H7 (cell line): ENCODE results near the gene EXOSC7. TPM values are rescaled to one million over a fixed set of nuclear protein-coding genes. Genes with fewer than 3 reads are reported as not detected.
A peak's percentile ranks its signal among the peaks of the same experiment; 100 is the strongest.
"Not testable (repeated sequence)": the region's sequence is repeated elsewhere in the genome, so short reads cannot be mapped to it uniquely, and the experiment has no call there.

ENCODE experiments used
- DNase-seq: peaks from one replicate; pipeline ENCODE4 v3.0.0; 2012
- H3K27me3 ChIP-seq: 2 replicates; pipeline ENCODE4 v1.6.0; 2011; ENCODE audit warnings: mild to moderate bottlenecking, low read length; ENCODE audit not compliant: control insufficient read depth, insufficient read depth
- H3K36me3 ChIP-seq: replicated peaks from 2 replicates; pipeline ENCODE4 v1.5.1; 2011; ENCODE audit warnings: low read length; ENCODE audit not compliant: control insufficient read depth, insufficient read depth
- H3K4me3 ChIP-seq: 2 replicates; pipeline ENCODE4 v1.5.1; 2011; ENCODE audit warnings: low read depth, mild to moderate bottlenecking, control low read depth, low read length, moderate library complexity; ENCODE audit not compliant: insufficient read depth
- total RNA-seq: library from RNA; depleted of rRNA; stranded (reverse); fragments of >200 nt; shearing (Covaris generic); gene quantifications from 2 replicates; pipeline ENCODE4 v1.2.3, GENCODE V29; 2014; rRNA removed

The EXOSC7 gene
- 83.4 and 96.3 TPM in 2 replicates for total RNA-seq

DNA sequence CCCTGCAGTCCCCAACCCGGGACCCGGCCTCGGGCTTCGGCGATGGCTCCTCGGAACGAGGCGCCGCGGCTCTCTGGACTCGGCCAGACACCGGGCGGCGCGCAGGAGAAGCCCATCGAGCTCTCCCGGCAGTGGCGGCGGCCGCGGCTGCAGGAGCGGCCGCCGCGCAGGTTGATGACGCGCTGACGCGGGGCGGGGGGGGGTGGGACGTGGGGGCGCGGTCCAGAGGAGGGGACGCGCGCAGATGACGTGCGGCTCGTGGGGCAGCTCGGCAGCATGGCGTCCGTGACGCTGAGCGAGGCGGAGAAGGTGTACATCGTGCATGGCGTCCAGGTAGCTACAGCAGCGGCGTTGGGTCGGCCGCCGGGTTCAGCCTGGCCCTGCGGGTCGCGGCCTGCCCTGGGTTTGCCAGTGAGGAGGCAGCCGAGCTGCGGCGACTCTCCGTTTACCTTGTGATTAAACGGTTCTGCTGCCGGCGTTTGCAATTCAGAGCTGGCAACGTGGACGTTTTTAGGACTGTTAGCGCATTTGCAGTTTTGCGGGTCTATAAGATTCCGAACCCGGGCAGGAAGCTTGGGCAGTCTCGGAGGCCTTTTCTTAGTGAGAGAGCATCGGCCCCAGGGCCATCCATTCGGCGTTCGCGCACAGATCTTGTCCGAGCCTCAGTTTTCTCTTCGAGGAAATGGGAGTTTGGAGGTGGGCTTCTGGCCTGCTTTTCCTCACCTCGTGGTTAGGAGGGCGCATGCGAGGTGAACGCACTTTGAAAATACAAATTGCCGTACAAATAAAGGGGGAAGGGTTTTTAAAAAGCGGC is at the start of gene EXOSC7, which contains the start of gene ZDHHC3:
Gene EXOSC7 (plus strand): TSS at position 243 of the 814 bp plus-strand sequence. CDS start 34 bp downstream, at position 277.
Gene ZDHHC3 (minus strand): TSS at position 173 of the 814 bp plus-strand sequence. CDS start 16,738 bp downstream, outside the sequence.
- Histone ChIP-seq H3K27me3 (no peaks in the 10 kb centered on the region), H3K4me3 (peak within 1 kb of the TSS; percentile 97), H3K36me3 (no peaks in the 10 kb centered on the region)
- DNase-seq = peak; percentile 97

DNA sequence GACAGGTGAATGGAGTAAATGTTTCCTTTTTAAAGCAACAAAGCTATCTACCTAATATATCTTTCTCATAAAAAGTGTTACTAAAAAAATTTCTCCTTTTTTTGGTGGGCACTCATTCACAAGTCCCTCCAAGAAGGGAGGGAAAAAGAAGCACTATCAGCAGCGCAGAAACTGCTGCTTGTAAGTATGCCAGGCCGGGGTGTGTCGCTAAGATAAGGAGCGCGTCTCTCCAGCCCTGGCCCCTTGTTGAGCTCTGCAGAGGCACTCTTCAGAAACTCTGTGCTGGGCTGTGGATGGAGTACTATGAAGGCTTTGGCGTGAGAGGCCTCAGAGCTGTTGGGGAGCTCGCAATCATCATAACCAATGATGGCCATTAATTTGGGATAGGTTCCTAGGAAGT is 49.1 kb upstream of the EXOSC7 start:
- DNase-seq = no peak
- Histone ChIP-seq H3K27me3 (no peaks in the 10 kb centered on the region), H3K36me3 (peaks cover 25% of the 10 kb centered on the region), H3K4me3 (no peak overlapping the region)

DNA sequence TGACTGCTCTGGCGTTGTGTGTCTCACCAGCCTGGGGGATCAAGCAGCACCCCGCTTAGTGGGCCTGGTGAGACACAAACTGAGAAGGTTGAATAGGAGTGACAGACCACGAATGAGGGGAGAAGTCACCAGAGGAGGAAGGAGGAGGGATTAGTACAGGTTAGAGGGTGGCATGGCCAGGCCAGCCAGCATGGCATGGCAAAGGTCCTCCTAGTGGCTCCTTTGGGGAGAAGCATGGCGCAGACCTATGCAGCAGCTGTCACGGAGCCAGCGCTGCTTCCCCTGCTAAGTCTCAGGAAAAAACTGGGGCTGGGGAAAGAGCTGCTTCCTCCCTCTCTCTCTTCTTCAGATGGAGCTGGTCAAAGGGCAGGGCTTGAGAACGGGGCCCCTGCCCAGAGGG is 48.7 kb upstream of the EXOSC7 start:
- Histone ChIP-seq H3K27me3 (no peaks in the 10 kb centered on the region), H3K36me3 (peaks cover 27% of the 10 kb centered on the region), H3K4me3 (no peak overlapping the region)
- DNase-seq = no peak

DNA sequence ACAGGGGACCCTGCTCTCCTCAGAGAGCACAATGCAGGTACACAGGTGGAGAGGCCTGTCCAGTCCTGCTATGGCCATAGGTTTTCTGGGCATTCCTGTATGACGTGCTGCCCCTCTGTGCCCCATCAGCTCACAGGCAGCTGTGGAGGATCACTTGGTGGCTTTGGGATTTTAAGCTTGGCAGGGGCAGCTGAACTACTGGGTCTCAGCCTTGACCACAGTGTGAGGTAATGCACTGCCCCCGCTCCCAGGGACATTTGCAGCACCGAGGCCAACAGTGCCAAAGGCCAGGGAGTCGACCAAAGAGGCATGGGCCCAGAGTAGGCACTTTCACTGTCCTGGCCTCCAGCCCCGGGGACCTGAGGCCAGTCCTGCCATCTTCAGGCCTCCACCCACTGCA is 46.3 kb upstream of the EXOSC7 start:
- H3K4me3 ChIP-seq = no peak overlapping the region

DNA sequence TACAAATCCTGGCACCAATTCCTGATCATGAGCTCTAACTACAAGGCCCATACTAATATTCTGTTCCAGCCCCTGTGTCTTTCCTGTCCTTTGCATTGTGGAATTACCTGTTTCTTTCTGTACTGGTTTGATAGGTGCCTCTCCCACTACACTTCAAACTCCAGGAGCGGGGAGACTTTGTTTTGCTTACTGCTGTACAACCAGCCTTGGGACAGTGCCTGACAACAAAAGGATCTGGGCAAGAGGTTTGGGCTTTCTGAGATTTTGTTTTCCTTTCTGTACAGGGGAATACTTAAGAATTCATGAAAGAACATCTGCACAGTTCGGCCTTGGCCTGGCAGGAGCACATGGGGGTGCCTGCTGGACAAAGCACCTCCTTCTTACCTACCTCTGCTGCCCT is 45.1 kb upstream of the EXOSC7 start:
- Histone ChIP-seq H3K27me3 (no peaks in the 10 kb centered on the region), H3K4me3 (no peak overlapping the region), H3K36me3 (peaks cover 29% of the 10 kb centered on the region)
- DNase-seq = no peak

More for the DNA sequence above, 46.3 kb upstream of the EXOSC7 start:
- Histone ChIP-seq H3K36me3 (peaks cover 30% of the 10 kb centered on the region), H3K27me3 (no peaks in the 10 kb centered on the region)
- no peak for DNase-seq

DNA sequence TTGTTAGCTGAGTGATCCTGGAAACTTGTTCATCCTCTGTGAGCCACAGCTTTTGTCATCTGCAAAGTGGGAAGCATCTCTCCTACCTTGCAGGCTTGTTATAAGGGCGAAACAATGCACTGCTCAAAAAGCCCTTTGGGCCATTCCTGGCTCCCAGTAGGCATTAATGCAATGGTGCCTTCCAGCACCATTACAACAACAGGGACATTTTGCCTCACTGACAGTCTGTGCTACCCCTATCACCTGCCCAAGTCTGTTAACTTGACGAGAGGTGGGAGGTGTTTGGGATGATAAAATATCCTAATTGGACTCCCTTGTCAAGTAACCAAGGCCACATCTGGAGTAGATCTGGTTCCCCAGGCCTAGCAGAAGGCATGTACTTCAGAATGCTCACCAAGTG is 44.3 kb upstream of the EXOSC7 start:
- DNase-seq = no peak
- no peaks in the 10 kb centered on the region for H3K27me3 ChIP-seq
- peaks cover 27% of the 10 kb centered on the region for H3K36me3 ChIP-seq
- H3K4me3 ChIP-seq = no peak overlapping the region

DNA sequence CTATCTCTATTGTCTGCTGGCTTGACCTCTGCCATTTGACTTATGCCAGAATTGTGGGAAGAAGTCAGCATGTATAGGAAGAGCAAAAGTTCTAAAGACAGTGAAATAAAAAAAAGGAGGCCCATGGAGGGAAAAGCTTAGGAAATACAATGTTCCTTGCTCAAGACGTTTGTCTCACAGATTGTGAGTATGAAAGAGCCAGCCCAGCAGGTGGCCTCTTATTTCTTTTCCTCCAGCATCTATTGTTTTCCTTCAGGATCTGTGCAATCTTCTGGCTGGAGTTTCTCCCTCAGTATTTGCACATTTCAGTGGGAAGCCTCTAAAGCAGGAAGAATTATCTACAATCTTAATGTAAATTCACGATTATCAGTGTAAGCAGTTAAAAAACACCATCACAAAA is 43.8 kb upstream of the EXOSC7 start:
- Histone ChIP-seq H3K27me3 (no peaks in the 10 kb centered on the region), H3K4me3 (no peak overlapping the region), H3K36me3 (peaks cover 25% of the 10 kb centered on the region)
- no peak for DNase-seq

DNA sequence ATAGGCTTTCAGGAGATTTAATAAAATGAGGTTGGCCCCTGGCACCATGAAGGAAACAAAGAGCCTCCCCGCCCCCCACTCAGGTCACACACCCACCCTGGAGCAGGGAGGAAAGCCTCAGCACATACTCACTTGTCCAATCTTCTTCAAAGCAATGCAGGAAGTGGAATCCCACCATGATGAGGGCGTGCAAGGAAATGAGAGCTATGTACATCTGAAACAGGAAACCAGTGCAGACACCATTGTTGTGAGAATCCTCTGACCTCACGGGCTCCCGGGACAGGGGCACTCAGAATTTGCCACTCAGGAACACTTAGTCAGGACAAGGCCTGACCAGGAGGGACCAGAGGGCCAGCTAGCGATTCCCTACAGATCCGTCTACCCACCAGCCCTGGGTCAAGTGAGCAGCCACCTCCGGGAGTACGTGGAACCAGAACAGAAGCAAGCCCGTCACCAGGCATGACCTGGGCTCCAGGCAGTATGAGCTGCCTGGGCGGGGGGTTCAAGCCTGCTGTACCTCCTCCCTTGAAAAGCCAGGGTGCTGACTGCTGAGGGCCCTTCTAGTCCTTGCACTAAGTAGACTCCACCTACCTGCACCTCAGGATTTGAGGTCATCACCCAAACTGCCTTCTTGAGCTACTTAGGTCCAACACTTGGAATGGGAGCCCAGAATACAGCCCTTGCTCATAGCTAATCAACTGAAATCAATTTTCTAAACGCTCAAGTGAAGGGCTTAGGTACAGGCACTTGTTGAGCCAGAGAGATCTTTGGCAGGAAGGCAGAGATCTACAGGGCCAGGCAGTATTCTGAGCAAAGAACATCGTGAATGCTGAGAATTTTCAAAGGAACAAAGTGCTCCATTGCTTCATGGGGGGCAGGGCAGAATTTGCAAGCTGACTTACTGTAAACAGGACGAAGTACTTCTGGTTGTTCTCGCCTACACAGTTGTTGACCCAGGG is 42.8 kb upstream of the EXOSC7 start:
- Histone ChIP-seq H3K36me3 (peaks cover 23% of the 10 kb centered on the region), H3K27me3 (no peaks in the 10 kb centered on the region), H3K4me3 (no peak overlapping the region)
- DNase-seq = no peak

DNA sequence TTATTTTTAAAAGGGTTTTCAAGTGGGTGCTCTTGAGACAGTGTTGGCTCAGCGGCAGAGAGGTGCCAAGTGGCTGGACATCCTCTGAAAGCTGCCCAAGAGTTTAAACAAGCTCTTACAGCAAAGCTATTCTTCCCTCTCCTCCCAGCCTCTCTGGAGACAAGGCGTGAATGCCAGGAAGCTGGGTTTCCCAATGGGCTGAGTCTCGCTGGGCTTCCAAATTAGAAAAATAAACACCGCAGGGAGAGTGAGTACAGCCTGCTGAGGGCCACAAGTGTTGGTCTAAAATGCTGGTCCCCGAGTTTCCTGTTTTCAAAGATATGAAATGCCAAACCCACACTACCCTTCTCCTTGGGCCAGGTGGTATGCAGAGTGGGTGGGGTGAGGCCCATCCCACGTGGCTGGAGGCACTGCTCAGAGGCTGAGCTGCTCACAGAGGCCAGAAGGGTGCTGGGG is 36.4 kb upstream of the EXOSC7 start:
- H3K4me3 ChIP-seq = no peak overlapping the region
- no peaks in the 10 kb centered on the region for H3K27me3 ChIP-seq
- peaks cover 16% of the 10 kb centered on the region for H3K36me3 ChIP-seq
- no peak for DNase-seq

DNA sequence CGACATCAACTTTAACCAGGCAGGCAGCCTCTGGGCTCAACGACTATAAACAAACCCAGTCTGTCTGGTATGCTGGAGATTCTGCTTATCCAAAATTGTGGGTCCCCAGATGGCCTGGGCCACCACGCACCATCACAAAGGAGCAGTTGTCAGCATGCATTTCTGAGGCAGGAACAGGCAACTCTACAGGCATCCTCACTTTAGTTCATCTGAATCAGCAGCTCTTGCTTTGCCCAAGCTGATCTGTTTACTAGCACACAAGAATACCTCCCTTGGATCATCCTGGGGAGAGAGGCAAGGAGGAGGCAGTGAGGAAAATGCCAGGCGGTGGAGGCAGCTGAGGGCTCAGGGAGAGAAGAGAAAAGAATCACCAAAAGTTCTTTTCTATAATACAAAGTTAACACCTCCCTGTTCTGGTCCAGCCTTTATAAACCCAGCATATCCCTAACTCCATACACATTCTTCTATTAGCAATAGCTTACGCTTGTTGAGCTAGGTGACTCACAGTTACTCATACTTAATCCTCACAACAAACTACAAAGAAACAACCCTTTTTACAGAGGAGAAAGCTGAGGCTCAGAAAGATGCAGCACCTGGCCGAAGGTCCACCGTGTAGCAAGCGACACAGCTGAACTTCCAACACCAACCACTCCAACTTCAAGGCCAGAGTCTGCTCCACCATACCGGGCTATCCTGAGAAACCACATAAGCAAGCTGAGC is 33.7 kb upstream of the EXOSC7 start:
- DNase-seq = no peak
- H3K36me3 ChIP-seq = peaks cover 20% of the 10 kb centered on the region
- no peaks in the 10 kb centered on the region for H3K27me3 ChIP-seq
- no peak overlapping the region for H3K4me3 ChIP-seq

DNA sequence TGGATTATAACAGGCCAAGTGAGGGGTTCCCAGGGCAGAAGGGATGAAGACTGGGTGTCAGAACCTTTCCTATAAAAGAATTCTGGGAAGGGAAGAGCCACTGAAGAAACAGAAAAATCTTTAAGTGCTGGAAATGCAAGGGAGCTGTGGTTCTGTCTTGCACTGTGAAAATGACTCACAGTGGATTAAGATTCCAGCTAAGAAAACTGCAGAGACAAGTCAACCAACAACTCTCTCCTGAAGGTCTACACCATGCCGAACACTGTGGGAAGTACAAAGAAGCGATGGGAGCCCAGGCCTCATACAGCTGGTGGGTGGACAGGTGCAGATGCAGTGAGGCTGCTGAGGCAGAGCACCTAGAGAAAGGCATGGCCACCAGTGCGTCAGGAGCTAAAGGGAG is 27.8 kb upstream of the EXOSC7 start:
- no peak for DNase-seq
- no peak overlapping the region for H3K4me3 ChIP-seq
- no peaks in the 10 kb centered on the region for H3K27me3 ChIP-seq
- H3K36me3 ChIP-seq = peaks cover 4% of the 10 kb centered on the region

DNA sequence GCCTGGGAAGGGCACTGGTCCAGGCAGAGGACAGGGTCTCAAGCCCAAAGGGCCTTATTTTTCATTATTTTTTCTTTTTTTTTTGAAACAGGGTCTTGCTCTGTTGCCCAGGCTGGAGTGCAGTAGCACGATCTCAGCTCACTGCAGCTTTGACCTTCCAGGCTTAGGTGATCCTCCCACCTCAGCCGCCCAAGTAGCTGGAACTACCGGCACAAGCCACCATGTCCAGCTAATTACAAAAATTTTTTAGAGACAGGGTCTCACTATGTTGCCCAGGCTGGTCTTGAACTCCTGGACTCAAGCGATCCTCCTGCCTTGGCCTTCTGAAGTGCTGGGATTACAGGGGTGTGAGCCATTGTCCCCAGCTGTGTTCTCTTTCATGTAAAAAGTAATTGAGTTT is 26.3 kb upstream of the EXOSC7 start:
- H3K27me3 ChIP-seq, H3K36me3 ChIP-seq, DNase-seq, H3K4me3 ChIP-seq: not testable (repeated sequence)

DNA sequence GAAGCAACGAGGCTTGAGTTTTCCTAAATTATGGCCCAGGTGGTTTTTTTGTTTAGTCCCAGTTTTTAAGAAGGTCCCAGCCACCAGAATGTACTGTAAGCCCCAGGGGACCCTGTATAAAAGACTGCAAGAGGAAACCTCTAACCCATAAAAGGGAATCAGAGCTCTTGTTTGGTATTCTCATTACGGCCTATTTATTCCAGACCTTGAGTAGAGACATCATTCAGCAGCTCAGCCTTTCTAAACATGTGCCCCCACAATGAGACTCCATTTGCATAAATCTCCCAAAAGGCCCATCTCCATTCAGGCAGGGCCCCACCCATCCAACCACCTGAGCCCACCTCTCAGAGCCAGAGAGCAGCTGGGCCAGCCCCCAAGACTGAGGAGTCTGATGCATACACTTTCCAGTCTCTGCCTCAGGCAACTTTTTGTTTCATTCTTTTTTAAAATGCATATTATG is 25.7 kb upstream of the EXOSC7 start:
- H3K27me3 ChIP-seq = no peaks in the 10 kb centered on the region
- H3K36me3 ChIP-seq = peaks cover 4% of the 10 kb centered on the region
- DNase-seq = peak; percentile 57
- H3K4me3 ChIP-seq = no peak overlapping the region

DNA sequence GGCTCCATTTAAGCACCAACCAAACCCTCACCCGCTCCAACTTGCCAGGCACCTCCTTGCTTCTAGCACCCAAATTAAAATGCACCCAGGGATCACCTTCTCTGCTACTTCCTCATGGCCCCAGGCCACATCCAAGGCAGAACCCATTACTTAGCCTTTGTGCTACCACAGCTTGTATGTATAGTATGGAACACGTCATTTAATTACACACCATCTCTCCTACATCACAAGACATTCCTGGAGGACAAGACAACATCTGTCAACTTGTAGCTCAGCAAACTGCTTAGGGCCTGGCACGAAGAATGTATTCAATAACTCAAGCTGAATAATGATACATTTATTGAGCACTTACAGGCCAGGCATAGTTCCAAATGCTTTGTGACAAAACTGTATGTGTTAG is 23.4 kb upstream of the EXOSC7 start:
- no peak overlapping the region for H3K4me3 ChIP-seq
- no peaks in the 10 kb centered on the region for H3K27me3 ChIP-seq
- peaks cover 5% of the 10 kb centered on the region for H3K36me3 ChIP-seq
- DNase-seq = no peak
